ENCODE measurements around the gene NATD1.
A peak's percentile ranks its signal among the peaks of the same experiment; 100 is the strongest.

NATD1 gene

DNA sequence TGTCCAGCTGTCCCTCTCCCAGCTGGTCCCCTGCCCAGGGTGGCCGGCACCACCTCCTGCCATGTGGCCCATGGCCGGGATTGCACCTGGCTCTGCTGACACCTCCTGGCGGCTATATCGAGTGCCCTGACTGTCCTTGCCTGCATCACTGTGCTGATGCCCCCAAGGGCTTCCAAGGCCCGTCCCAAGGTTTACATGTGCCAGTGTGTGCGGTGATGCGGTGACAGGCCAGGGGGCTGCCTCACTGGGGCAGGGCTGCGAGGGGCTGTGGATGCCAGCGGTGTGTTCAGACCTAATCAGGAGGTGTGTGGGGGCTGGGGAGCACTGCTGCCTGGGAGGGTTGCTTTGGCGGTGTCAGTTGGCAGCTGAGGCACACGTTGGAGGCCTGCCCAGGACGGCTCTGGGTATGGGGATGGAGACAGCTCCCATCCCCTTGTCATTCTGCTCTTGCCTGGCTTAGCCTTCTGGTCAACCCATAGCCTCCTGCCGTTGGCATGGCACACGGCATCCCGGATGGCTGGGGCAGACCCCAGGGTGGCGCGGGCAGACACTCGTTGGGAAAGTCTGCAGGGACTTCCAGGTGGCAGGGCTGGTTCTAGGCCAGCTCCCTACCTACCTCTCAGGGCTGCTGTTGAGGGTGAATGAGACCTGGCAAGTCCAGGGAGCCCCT is 36.8 kb upstream of the NATD1 start:
- DNase-seq, result no peak

DNA sequence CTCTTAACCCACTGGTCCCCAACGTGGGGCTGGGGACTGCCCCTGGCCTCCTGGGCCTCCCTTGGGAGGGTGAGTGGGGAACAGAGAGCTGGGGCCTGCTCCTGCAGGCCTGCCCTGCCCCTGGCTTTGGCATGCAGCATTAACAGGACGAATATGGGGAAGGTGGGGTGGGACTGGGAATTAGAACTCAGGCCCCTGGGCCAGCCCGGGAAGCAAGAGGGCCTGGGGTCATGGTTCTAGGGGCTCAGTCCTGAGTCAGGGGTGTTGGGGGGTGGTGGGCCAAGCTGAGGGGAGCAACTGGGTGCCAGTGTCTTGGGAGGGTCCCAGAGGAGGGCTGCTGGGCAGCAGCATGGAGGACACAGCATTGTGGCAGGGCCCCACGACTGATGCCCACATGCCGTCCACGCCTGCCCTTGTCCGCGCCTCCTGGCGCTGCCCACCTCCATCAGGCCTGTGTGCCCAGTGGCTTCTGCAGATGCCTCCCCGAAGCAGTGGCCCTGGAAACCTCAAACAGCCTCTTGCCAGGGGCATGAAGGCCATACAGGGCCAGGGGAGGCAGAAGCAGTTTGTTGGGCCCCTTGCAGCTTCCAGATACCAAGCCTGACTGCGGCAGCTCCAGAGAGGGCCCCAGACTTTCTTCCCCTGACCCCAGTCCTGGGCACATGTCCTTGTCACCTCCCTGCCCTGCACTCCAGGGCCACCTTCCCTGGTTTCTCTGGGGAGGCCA is 36.1 kb upstream of the NATD1 start:
- DNase-seq, result no peak

DNA sequence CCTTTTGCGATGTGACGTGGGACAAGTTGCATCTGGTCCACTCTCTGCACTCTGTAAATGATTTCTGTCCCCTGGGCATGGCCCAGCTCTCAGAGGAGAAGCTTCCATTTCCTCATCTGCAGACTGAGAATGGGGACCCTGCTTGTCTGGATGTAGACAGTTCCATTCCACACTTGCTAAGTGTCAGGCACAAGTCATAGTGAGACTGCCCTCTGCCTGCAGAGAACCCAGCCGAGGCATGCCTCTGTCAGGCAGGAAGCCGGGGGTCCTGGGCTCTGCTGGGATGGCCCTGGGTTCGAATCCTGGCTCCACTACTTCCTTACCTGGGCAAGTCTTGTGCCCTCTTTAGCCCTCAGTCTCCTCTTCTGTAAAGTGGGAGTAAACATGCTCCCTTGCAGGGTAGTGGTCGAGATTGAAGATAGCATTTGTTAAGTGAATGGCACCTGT is 35.4 kb upstream of the NATD1 start:
- no peak for DNase-seq

DNA sequence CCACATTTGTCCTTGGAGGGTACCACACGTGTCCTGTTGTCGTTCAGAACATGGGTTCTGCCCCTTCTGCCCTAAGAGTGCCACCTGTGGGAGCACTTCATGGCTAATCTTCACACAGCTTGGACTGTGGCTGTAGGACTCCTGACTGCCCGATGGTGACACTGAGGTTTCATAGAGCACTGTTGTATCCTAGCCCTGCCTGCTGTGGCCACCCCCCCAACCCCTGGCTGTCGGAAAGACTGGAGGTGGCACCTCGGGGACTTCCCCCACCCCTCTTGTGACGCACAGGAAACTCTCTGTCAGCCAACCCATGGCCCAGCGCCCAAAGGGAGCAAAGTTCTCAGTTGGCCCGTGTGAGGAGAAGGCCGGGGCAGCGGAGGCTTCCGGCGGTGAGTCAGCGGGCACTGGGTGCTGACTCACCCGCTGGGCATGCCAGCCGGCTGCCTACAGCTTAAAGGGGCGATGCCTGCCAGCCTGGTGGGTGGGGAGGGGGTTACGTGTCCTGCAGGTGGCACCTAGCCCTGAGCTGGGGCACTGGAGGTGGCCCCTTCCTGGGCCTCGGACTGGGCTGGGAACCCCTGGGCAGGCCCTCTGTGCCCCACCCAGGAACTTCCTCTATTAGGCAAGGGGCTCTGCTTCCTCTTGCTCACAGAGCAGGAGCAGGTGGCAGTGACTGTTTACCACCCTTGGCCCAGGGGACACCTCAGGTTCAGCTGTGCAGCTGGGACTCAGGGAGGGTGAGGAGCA is 34.7 kb upstream of the NATD1 start:
- DNase-seq, result peak; percentile 84

DNA sequence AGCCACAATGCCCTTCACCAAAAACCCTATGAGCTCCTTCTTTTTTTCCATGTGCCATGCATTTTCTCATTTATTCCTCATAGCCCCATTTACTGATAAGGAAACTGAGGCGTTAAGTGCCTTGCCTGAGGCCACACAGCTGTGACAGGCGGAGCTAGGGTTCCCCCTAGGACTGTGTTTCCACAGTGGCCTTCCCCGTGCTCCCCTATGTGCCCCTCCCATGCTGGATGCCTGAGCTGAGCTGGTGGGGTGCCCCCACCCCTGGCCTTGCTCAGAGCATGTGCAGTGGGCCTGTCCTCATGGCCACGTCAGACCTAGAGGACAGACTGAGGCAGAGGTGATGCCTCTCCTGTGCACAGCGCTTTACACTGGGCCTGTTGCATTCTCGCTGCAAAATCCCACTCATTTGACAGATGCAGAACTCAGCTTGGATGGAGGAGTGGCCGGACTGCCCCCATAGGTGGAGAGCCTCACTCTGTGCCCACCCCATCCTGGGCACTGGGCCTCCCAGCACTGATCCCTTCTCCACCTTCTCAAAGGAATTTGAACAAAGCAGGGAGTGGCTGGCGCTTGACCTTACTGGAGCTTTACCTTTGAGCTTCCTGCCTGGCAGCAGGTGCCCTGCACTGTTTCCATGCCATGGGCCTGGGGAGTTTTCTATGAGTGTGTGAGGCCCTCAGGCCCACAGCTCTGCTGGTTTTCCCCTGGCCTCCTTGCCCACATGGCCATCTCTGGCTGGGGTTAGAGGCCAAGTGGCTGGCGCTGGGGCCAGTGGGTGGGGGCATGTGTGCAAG is 33.9 kb upstream of the NATD1 start:
- DNase-seq, result no peak

DNA sequence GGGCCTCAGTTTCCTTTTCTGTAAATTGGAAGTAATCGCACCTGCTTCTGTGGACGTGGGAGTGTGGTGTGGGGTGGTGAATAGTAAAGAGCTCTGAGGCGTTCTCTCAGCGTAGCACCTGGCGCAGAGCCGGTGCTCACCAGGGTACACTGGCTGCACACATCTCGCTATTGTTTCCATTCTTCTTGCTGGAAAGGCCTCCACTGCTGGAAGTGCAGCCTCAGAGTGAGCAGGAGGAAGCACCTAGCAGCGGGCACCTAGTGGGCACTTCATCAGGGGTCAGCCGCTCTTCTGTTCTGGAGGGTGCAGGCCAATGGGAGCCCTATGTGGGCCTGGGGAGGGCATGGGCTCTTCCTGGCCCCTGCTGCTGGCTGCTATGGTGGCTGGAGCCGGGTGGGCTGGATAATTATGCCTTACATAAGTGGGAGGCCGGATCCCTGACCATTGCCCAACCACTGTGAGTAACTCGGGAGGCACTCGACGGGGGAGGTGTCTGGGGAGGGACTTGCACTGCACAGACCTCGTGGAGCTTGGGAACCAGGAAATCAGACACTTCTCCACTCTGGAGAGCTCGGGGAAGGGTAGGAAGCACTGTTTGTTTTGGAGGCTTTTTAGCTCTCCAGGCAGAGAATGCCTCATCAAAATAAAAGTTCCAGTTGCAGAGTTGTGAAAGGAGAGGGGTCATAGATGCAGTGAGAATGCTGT is 33.0 kb upstream of the NATD1 start:
- DNase-seq, result peak; percentile 97

DNA sequence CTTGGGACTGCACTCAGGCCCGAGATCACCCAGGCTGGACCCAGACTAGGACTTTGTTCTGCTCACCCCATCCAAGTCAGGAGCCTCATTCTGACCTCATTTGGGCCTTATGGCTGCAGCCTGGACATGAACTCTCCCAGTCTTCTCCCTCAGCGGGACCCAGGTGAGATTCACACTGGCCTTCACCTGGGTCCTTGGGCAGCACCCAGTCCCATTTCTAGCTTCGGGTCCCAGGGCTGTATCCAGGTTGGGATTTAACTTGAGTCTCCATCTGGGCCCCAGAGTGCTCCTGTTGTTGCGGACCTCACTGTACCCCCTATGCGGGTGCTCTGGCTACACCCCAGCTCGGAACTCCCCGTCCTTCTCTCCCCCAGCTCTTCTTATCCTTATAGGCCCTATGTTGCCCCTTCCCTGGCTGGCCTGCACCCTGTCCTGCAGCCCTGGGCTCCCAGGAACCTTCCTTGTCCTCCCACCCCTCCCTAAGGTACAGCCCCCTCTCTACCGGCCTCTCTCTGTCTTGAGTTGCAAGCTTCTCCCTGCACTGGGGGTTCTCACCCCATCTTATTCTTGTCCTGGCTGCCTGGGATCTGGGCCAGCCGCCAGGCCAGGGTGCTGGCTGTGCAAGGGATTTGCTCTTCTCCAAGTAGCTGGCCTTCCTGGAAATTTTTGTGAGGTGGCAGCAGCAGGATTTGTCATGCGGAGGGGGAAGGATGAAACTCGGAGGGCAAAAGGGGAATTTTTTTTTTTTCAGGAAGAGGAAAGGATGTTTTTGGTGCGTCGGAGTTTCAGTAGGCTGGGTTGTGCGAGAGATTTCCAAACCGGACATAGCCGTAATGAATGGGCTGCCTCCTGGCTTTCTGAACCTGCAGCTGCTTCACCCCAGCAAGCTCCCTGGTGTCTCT is 32.2 kb upstream of the NATD1 start:
- peak; percentile 50 for DNase-seq

DNA sequence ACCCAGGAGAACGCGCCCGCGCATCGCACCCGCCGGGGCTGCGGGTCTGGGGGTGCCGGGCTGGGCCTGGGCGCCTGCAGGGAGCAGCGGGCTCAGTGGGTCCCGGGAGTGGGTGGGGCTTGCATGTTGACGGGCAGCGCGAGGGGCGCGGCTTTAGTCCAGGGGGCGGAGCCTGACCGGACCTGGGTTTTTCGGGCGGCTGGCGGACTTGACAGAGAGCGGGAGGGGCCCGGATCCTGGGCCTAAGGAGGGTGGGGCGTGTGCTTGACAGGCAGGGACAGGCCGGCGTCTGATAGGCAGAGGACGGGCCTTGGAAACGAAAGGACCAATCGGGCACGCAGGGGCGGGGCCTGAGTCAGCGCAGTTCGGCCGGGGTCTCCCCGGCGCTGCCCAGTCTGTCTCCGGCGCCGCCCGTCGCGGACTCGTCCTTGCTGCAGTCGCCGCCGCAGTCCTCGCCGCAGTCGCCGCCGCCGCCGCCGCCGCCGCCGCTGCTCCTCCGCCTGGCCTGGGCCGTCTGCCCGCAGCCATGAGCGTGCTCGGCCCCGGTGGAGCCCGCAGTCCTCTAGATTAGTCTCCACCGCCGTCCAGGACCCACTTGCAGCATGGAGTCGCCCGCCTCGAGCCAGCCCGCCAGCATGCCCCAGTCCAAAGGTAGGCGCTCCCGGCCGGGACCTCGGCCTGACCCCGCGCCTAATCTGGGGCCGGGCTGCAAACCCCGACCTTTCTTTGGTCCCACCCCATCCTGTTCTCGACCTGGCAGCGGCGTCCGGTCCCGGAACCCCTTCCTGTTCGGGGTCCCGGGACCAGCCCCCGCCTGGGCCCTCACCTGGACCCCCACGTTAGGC is 31.3 kb upstream of the NATD1 start, which contains the start of gene MAP2K3:
MAP2K3 (plus strand) TSS at position 393 of the 845 bp plus-strand sequence; CDS start at position 603, 210 bp downstream.
- peak; percentile 99 for DNase-seq

DNA sequence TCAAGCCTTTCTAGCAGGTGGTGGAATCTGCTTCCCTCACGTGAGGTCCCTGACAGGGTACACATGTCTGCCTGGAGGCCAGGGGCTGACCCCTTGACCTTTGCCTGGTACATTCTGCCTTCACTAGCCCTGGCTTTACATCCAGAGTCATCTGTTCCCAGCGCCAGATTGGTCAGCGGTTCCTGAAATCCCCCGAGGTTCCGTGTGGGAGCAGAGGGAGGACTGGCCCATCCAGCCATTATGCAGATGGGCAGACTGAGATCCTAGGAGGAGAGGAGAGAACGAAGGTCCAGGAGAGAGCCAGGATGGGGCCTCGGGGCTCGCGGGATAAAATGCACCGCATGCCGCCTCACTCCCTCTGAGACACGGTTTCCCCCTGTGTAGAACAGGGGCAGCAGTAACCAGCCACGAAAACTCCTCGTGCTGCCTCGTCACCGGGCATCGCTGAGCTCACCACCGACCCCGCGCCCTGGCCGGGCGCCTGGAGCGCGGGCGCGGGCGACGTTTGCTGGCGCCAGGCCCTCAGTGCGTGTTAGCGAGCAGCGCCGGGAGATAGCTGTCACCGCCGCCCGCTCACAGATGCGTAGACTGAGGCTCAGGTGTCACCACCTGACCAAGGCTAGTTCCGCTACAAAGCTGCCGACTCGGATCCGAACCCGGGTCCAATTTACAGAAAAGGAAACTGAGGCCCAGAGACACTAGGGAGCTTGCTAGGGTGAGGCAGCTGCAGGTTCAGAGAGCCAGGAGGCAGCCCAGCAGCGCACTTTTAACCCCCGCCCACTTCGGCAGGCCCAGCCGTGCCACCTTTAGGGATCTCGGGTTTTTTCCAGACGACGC is 30.5 kb upstream of the NATD1 start:
- no peak for DNase-seq

DNA sequence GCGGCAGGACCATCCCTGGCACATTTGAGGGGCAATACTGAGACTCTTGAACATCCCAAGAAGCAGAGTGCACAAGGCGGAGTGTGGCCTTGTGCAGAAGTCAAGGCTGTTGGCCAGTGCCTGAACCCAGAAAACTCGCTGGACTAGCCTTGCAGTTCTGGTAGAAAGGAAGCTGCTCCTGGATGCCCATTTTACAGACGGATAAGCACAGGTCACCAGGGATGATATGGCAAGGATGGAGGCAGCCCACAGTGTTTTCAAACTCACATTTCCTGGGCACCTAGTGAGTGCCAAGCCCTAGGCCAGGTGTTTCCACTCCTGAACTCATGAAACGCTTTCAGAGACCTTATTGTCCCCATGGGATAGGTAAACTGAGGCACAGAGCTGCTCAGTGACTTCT is 29.6 kb upstream of the NATD1 start:
- DNase-seq, result no peak

DNA sequence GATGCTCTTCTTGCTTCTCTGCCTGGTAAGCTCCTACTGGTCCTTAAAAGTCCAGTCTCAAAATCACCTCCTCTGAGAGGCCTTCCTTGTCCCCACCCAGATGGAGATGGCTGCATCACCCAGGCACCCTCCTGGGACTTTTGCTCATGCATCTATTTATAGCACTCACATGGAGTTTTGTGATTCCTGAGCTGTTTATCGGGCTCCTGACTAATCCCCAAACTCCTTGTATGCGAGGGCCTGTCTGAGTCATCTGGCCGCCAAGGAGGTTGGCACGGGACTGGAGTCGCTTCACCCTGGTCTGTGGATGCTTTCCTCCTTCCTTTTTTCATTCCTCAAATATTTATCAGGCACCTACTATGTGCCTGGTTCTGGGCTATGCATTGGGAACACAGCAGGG is 29.0 kb upstream of the NATD1 start:
- peak; percentile 97 for DNase-seq

DNA sequence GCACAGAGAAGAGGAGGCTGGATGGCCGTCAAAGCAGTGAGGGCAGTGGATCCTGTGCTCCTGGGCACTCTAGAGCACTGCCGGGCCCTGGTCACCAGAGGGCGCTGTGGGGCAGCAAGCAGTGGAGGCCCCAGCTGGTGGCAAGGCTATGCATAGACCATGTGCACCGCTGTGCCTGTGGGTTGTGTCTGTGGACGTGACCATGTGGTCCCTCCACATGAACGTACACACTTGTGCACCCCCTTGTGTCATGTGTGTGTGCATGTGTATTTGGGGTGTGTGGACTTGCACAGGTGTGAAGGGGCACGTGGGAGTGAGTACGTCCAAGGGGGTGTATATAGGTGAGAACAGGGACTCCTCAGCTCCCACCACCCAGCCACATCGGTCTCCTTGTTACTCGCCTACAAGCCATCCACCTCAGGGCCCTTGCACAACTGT is 26.9 kb upstream of the NATD1 start:
- peak; percentile 77 for DNase-seq

DNA sequence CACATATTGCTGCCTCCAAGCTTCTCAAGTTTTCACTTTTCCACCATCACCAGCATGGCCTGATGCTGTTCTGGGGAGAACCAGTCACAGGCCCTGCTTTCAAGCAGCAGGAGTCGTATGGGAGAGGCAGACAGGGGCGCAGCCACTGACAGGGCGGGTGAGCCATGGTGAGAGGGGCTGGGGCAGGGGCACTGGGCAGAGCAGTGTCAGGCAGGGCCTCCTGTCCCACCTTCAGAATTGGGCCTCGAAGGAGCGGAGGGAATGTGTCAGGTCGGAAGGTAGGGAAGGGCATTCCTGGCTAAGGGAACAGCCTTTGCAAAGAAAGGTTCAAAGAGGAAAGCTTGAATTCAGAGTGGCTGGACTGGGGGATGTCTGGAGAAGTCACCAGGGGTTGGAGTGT is 26.4 kb upstream of the NATD1 start:
- DNase-seq, result no peak

DNA sequence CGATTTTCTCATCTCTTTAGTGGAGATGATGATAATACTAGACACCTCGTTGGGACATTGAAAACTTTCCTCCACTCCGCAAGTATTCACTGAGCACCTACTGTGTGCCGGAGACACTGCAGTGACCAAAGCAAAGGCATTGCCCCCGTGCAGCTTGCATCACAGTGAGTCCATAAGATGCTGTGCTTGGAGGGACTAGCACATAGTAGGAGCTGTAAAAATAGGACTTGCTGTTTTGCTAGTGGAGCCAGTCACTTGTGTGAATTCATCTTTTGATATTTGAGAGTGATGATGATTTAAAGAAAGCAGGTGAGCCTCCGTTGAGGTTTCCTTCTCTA is 26.0 kb upstream of the NATD1 start:
- no peak for DNase-seq

DNA sequence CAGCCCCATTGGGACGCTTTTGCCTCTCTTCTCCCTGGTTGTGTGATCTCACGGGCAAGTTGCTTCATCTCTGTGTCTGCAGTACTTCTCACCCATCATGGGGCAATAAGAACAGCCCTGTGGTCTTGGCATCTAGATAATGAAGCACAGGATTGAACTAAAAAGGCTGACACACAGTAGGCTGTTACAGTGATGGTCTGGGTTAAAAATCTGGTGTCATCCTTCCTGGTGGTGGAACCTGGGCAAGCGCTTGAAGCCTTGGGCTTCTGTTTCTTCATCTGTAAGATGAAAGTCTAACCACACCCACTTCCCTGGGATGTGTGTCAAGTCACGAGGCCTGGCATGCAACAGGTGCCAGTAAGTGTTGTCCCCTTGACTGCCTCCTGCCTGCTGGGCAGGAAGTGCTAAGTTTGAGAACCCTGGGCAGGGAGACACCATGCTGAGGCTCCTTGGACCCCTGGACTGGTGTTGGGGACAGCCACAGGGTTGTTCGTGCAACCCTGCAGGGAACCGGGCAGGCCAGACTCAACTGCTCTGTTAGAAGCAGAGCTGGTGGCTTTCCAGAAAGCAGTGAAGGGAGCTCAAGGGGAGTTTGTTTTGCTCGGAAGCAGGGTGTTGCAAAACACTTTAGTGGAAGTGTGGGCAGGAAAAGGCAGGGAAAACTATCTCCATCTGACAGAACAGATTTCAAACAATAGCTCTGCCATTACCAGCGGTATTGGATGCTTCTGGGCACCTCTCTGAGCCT is 25.4 kb upstream of the NATD1 start:
- DNase-seq, result no peak

DNA sequence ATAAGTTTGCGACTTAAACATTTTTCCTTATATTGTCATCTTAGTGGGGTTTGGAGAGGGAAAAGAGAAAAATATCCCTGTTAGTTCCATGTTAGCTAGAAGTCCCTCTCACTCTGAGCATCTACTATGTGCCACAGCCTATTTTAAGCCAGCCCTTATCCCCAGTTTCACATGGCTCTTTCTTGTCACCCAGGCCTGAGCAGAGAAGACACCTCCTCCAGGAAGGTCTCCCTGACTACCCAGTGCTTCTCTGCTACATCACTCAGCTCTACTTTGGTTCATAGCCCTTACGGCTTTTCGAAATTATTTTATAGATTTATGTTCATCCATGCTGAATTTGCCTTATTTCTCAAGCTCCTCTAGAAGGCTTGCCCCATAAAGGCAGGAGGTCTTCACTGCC is 24.1 kb upstream of the NATD1 start:
- DNase-seq, result no peak

DNA sequence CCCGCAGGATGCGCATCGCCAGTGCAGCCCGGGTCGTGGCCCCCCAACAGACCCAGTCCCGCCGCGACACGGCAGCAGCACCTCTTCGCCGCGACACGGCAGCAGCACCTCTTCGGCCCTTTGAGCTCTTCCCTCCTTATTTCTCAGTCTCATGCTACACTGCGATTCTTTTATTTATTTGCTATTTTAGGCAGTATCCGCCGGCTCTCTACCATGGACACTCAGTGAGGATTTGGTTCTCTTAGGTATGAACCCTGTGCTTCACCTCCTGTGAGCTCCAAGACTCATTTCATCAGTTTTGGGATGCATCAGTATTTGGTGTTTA is 23.0 kb upstream of the NATD1 start:
- no peak for DNase-seq

DNA sequence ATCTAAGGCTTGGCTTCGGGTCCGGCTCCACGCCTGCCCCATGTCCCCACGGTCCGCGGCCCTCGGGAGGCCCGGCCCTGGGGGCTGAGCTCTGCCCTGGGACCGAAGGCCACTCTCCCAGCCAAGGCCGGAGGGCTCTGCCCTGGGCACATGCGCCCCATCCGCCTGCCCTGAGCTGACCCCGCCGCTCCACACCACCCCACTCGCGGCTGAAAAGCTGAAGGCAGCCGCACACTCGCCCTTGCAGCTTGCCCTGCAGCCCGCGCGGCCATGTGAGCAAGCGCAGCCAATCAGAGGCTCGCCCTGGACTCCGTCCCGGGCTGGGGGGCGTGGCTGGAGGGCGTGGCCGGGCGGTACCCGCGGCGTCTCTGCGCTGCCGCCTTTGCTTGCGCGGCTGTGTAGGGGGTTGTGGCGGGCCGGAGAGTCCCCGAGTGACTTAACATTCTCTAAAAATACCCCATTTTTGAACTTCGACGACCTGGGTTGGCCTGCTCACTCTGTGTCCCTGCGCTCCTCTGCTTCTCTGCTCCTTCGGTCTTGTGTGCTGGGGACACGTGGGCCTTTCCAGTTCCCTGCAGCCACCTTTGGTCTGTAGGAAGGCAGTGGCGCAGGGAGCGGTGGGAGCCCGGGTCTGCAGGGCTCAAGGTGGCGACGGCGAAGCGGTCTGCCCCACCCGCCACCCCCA is 22.5 kb upstream of the NATD1 start:
- peak; percentile 78 for DNase-seq

Data from fibroblast of upper back skin (primary cell).